Fibroblast of lung (primary cell): Measurements from ENCODE around the gene GNAZ. TPM values are rescaled to one million over a fixed set of nuclear protein-coding genes. Genes with fewer than 3 reads are reported as not detected.

Experiments
- DNase-seq, 2 donors: peaks; one replicate each; pipeline versions ENCODE4 v3.0.0 to v3.0.0-alpha.2; 2010; ENCODE audit warnings: low read depth in 2 of 2
- H2AFZ ChIP-seq: 2 replicates; pipeline ENCODE4 v1.5.1; 2012; ENCODE audit warnings: low read length, control low read depth, inconsistent platforms
- H3K27ac ChIP-seq: 2 replicates; pipeline ENCODE4 v1.5.1; 2011; ENCODE audit warnings: low read length, control low read depth; ENCODE audit not compliant: insufficient read depth
- H3K27me3 ChIP-seq: 2 replicates; pipeline ENCODE4 v1.5.1; 2011; ENCODE audit warnings: mild to moderate bottlenecking, low read length; ENCODE audit not compliant: control insufficient read depth, insufficient read depth
- H3K36me3 ChIP-seq: 2 replicates; pipeline ENCODE4 v1.5.1; 2011; ENCODE audit warnings: low read length; ENCODE audit not compliant: control insufficient read depth, insufficient read depth
- H3K4me1 ChIP-seq: 2 replicates; pipeline ENCODE4 v1.5.1; 2011; ENCODE audit warnings: low read length; ENCODE audit not compliant: control insufficient read depth, insufficient read depth; ENCODE audit errors: extremely low read depth
- H3K4me2 ChIP-seq: 2 replicates; pipeline ENCODE4 v1.5.1; 2011; ENCODE audit warnings: low read length, control low read depth; ENCODE audit not compliant: insufficient read depth; ENCODE audit errors: extremely low read depth
- H3K4me3 ChIP-seq, 4 experiments: fragments of 200-600 bp in 1 of 4; sonication (generic) in 1 of 4; replicated peaks in 1 of 4; 2 replicates each; pipeline ENCODE4 v1.5.1; 2011 to 2016; ENCODE audit warnings: low read length in 4 of 4, low read depth in 3 of 4, mild to moderate bottlenecking in 3 of 4, control low read depth in 2 of 4, inconsistent platforms in 1 of 4, mixed read lengths in 1 of 4; ENCODE audit not compliant: insufficient read depth in 1 of 4; ENCODE audit errors: control extremely low read depth in 1 of 4
- H3K79me2 ChIP-seq: 2 replicates; pipeline ENCODE4 v1.5.1; 2012; ENCODE audit warnings: mild to moderate bottlenecking, low read length, inconsistent platforms; ENCODE audit not compliant: control insufficient read depth, insufficient read depth
- H3K9ac ChIP-seq: 2 replicates; pipeline ENCODE4 v1.5.1; 2011; ENCODE audit warnings: mild to moderate bottlenecking, low read length, control low read depth; ENCODE audit not compliant: insufficient read depth
- H3K9me3 ChIP-seq: 2 replicates; pipeline ENCODE4 v1.5.1; 2012; ENCODE audit warnings: low read depth, low read length; ENCODE audit not compliant: control insufficient read depth, insufficient read depth
- H4K20me1 ChIP-seq: 2 replicates; pipeline ENCODE4 v1.5.1; 2011; ENCODE audit warnings: low read length; ENCODE audit not compliant: control insufficient read depth, insufficient read depth; ENCODE audit errors: extremely low read depth
- EZH2 ChIP-seq: IDR thresholded peaks from 2 replicates; pipeline ENCODE4 v1.5.1; 2012; ENCODE audit warnings: low read length, control low read depth, mild to moderate bottlenecking; ENCODE audit errors: missing control alignments
- polyA plus RNA-seq, 2 donors: library from polyadenylated mRNA; depleted of rRNA in 1 of 2; stranded (reverse) in 1 of 2; unstranded in 1 of 2; fragments of >200 nt; gene quantifications; 2 replicates each; pipeline ENCODE4 v1.2.1, GENCODE V29; 2011 to 2012; ENCODE audit warnings: missing spikeins in 1 of 2
- total RNA-seq: library from RNA; depleted of rRNA; stranded (reverse); fragments of >200 nt; gene quantifications from 2 replicates; pipeline ENCODE4 v1.2.1, GENCODE V29; 2014
- TF ChIP-seq, protein P1 (sequence below), 2 donors: IDR thresholded peaks in 1 of 2; conservative IDR thresholded peaks in 1 of 2; 1 replicate in 1 of 2; 2 replicates in 1 of 2; pipeline ENCODE4 v1.5.1; 2011 to 2012; ENCODE audit warnings: low read length in 2 of 2, control low read depth in 1 of 2, inconsistent platforms in 1 of 2, low read depth in 1 of 2, mild to moderate bottlenecking in 1 of 2

The GNAZ gene
- total and polyA plus RNA-seq, 2 donors (not counting 1 experiment from before 2014, with no cell fraction given): 0.22 to 1.7 TPM

DNA sequence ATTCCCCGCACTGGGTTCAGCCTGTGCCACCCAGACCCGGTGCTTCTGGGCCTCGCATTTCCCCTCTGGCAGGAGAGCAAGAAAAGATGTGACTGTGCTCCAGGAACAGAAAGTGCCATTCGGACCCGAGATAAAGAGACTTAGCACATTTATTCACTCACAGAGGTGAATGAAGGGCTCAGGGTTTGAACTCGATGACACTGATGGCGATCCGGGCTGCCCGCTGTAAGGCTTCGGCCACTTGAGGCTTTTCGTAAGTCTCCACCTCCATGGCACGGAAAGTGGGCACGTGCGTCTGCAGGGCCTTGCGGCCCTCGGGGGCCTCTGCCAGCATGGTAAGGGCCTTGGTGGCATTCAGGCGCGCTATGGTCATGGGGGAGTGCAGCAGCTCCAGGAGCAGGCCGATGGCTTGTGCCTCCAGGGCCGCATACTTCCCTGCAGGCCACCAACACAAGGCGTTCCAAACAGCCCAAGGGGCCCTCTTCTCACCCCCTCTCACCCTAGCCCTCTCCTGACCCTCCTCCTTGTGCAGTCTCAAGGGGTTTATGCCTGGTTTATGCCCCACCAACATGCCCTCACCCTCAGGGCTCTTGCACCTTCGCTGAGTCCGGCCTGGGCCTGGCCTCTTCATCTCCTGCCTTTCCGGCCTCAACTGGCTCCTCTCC is 10.9 kb upstream of the GNAZ start:
- Histone ChIP-seq H3K4me3 (no peak overlapping the region), H3K36me3 (no peaks in the 10 kb centered on the region), H3K4me2 (no peak overlapping the region), H3K27me3 (no peaks in the 10 kb centered on the region), H4K20me1 (no peaks in the 10 kb centered on the region), H3K79me2 (no peaks in the 10 kb centered on the region), H3K4me1 (no peaks in the 10 kb centered on the region), H2AFZ (no peak overlapping the region), H3K9ac (no peak overlapping the region), H3K27ac (no peak overlapping the region), H3K9me3 (no peaks in the 10 kb centered on the region)
- TF ChIP-seq, protein P1, sequence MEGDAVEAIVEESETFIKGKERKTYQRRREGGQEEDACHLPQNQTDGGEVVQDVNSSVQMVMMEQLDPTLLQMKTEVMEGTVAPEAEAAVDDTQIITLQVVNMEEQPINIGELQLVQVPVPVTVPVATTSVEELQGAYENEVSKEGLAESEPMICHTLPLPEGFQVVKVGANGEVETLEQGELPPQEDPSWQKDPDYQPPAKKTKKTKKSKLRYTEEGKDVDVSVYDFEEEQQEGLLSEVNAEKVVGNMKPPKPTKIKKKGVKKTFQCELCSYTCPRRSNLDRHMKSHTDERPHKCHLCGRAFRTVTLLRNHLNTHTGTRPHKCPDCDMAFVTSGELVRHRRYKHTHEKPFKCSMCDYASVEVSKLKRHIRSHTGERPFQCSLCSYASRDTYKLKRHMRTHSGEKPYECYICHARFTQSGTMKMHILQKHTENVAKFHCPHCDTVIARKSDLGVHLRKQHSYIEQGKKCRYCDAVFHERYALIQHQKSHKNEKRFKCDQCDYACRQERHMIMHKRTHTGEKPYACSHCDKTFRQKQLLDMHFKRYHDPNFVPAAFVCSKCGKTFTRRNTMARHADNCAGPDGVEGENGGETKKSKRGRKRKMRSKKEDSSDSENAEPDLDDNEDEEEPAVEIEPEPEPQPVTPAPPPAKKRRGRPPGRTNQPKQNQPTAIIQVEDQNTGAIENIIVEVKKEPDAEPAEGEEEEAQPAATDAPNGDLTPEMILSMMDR (conservative IDR thresholded peaks at IDR 0.05 in 1 of 2, IDR thresholded peaks at IDR 0.05 in 1 of 2; ENCODE audit: low read depth in 1 of 2, low read length in 2 of 2): no peak
- TF ChIP-seq EZH2: no peak
- no peak for DNase-seq

DNA sequence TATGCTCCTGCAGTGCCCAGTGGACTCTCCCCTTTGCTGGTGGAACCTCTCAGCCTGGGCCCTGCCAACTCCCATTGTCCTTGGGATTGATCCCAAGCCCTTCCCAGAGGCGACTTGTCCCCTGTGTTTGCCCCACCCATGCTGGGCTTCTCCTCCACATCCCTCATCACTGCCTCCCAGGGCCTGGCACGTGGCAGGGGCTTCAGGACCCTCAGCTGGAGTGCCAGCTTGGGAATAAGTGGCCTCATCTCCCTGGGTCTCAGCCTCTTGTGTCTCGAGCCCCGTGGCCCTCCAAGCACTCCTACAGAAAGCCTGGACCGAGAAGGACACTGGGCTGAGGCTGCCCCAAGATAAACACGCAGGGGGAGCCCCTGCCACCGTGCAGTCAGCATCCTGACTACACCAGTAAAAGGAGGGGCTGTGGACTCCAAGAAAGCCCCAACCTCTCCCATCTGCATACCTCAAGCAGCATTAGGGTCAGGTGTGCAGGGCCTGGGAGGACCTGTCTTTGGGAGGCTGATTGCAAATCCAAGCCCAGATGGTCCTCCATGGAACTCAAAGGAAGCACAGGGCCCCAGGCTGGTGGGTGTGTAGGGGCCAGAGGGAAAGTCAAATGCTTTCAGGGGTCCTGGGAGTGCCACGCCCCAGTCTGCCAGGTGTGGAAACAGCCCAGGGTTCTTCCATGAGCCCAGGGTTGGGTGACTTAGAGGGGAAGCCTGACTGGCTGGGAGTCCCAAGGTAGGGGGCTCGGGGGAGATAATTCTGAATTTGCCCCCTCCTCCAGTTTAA is 9.5 kb upstream of the GNAZ start:
- no peaks in the 10 kb centered on the region for H3K36me3 ChIP-seq
- TF ChIP-seq, protein P1 (conservative IDR thresholded peaks at IDR 0.05 in 1 of 2, IDR thresholded peaks at IDR 0.05 in 1 of 2; ENCODE audit: low read depth in 1 of 2, low read length in 2 of 2): no peak

DNA sequence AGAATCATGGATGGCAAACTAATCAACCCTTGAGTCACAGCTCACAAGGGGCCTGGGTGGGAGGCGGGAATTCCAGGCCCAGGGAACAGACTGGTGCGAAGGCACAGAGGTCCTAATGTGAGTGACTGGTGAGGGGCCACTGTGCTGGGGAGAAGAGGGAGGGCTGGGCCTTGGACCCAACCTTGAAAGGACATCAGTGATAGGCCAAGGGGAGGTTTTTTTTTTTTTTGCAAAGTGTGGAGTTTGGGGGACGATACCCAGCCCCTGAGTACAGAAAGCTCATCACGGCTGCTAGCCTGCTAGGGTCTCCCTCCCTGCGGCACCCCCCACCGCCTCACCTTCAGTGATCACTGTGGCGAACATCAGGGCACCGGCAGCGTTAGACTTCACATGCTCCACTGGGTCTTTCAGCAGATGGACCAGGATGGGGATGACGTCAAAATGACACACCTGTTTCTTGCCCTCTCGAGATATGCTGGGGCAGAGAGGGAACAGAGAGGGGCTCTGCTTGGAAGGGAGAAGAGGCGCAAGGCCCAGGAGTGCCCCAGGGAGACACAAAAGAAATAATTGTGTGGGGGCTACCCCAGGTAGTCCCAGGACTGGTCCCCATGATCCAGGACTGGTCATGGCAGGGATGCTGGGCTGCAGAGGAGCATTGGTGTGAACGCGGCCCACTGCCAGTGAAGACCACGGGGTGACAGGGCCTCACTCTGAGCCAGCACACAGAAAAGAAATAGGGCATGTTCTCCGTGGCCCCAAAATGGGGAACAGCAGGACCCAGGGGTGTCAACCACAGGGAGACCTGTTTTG is 8.6 kb upstream of the GNAZ start:
- no peak for DNase-seq
- Histone ChIP-seq H4K20me1 (no peaks in the 10 kb centered on the region), H3K27me3 (no peaks in the 10 kb centered on the region), H3K9ac (no peak overlapping the region), H3K79me2 (no peaks in the 10 kb centered on the region), H3K4me2 (no peak overlapping the region), H3K27ac (no peak overlapping the region), H3K9me3 (no peaks in the 10 kb centered on the region), H2AFZ (no peak overlapping the region), H3K36me3 (no peaks in the 10 kb centered on the region), H3K4me1 (no peaks in the 10 kb centered on the region), H3K4me3 (no peak overlapping the region)
- TF ChIP-seq, protein P1 (conservative IDR thresholded peaks at IDR 0.05 in 1 of 2, IDR thresholded peaks at IDR 0.05 in 1 of 2; ENCODE audit: low read depth in 1 of 2, low read length in 2 of 2): no peak
- TF ChIP-seq EZH2: no peak

More for the DNA sequence above, 9.5 kb upstream of the GNAZ start:
- no peaks in the 10 kb centered on the region for H3K4me1 ChIP-seq
- H3K27ac ChIP-seq: no peak overlapping the region
- H3K4me2 ChIP-seq: no peak overlapping the region
- H3K4me3 ChIP-seq: no peak overlapping the region
- no peaks in the 10 kb centered on the region for H3K9me3 ChIP-seq
- no peaks in the 10 kb centered on the region for H3K79me2 ChIP-seq
- no peak overlapping the region for H3K9ac ChIP-seq
- no peak overlapping the region for H2AFZ ChIP-seq
- no peaks in the 10 kb centered on the region for H4K20me1 ChIP-seq
- H3K27me3 ChIP-seq: no peaks in the 10 kb centered on the region
- no peak for DNase-seq
